ENCODE results near the gene TTLL12.

Gene TTLL12

GRCh38 chr22:43186272-43187170, at the start of gene TTLL12:
Gene TTLL12, minus strand, starts transcription at chr22:43187134. Its CDS starts 65 bp downstream, at chr22:43187069.
- TF ChIP-seq CTCF (IDR thresholded peaks at IDR 0.05; ENCODE audit: insufficient read depth, low read depth, low read length, missing control alignments) = no peak
- peak within 1 kb of the TSS; percentile 79 for H3K4me3 ChIP-seq (ENCODE audit: low read length)
- DNase-seq (ENCODE audit: low read depth) = peak; percentile 60

- no peak overlapping the region for H3K4me3 ChIP-seq (ENCODE audit: low read length)
- DNase-seq (ENCODE audit: low read depth) = no peak
These were observed 48.8 kb upstream of the TTLL12 start for GRCh38 chr22:43235445-43236409.

DNA sequence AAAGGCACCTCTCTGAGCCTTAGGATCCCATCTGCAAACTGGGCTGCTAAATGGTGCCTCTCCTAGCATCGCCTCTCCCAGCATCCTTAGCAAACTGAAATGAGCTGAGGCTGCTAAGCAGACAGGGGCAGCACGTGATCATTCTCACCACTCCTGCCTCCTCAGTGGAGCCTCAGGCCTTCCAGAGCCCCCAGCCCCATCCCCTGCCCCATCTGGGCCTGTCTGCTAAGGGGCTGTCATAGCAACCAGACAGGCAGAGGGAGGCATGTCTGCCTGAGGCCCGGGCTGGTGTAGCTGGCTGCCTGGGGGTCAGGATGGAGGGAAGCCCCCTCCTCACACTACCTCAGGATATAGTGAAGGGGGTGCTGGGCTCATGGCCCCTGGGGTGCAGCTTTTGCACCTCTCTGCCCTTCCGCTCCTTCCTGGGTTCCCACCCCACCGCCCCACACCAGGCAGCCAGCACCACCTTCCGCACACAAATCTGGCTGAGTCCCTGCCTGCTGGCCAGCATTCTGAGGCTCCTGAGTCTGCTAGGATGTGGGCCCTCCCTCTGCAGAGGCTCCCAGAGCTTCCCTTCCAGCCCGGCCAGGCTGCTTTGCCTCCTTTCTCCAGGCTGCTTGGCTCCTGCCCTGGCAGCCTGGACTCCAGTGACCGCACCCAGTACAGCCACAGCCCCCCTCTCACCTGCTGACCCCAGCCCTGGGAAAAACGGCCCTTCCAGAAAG, 47.5 kb upstream of the TTLL12 start:
- no peak for DNase-seq (ENCODE audit: low read depth)
- TF ChIP-seq CTCF (IDR thresholded peaks at IDR 0.05; ENCODE audit: insufficient read depth, low read depth, low read length, missing control alignments) = no peak
- H3K4me3 ChIP-seq (ENCODE audit: low read length) = no peak overlapping the region

More at GRCh38 chr22:43235445-43236409, 48.8 kb upstream of the TTLL12 start:
- no peak for TF ChIP-seq CTCF (IDR thresholded peaks at IDR 0.05; ENCODE audit: insufficient read depth, low read depth, low read length, missing control alignments)

- no peak for TF ChIP-seq CTCF (IDR thresholded peaks at IDR 0.05; ENCODE audit: insufficient read depth, low read depth, low read length, missing control alignments)
These were observed 46.6 kb upstream of the TTLL12 start for GRCh38 chr22:43233529-43233928.

GRCh38 chr22:43232445-43232844, 45.5 kb upstream of the TTLL12 start:
- TF ChIP-seq CTCF (IDR thresholded peaks at IDR 0.05; ENCODE audit: insufficient read depth, low read depth, low read length, missing control alignments) = no peak
- no peak overlapping the region for H3K4me3 ChIP-seq (ENCODE audit: low read length)
- DNase-seq (ENCODE audit: low read depth) = no peak

More at GRCh38 chr22:43233529-43233928, 46.6 kb upstream of the TTLL12 start:
- DNase-seq (ENCODE audit: low read depth) = no peak
- H3K4me3 ChIP-seq (ENCODE audit: low read length) = no peak overlapping the region

DNA sequence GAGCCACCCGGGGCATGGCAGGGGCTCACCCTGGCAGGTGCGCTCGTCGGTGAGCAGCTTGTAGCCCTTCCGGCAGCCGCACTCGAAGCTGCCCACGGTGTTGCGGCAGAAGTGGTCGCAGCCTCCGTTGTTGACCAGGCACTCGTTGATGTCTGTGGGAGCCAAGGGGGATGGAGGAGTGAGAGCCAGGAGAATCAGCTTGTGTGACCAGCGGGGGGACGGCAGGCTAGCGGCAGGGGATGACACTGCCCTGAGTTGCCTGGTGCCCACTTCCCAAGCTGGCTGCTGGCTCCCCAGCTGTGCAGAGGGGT, 44.7 kb upstream of the TTLL12 start:
- H3K4me3 ChIP-seq (ENCODE audit: low read length) = no peak overlapping the region
- TF ChIP-seq CTCF (IDR thresholded peaks at IDR 0.05; ENCODE audit: insufficient read depth, low read depth, low read length, missing control alignments) = no peak
- no peak for DNase-seq (ENCODE audit: low read depth)

All from epithelial cell of esophagus (primary cell).